ENCODE results near the gene ST6GALNAC3.

GRCh38 chr1:76038287-76039004, 36.1 kb upstream of the ST6GALNAC3 start:
- TF ChIP-seq EP300 (IDR thresholded peaks at IDR 0.05; ENCODE audit: low read depth): no peak
- TF ChIP-seq, protein P1, sequence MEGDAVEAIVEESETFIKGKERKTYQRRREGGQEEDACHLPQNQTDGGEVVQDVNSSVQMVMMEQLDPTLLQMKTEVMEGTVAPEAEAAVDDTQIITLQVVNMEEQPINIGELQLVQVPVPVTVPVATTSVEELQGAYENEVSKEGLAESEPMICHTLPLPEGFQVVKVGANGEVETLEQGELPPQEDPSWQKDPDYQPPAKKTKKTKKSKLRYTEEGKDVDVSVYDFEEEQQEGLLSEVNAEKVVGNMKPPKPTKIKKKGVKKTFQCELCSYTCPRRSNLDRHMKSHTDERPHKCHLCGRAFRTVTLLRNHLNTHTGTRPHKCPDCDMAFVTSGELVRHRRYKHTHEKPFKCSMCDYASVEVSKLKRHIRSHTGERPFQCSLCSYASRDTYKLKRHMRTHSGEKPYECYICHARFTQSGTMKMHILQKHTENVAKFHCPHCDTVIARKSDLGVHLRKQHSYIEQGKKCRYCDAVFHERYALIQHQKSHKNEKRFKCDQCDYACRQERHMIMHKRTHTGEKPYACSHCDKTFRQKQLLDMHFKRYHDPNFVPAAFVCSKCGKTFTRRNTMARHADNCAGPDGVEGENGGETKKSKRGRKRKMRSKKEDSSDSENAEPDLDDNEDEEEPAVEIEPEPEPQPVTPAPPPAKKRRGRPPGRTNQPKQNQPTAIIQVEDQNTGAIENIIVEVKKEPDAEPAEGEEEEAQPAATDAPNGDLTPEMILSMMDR (IDR thresholded peaks at IDR 0.05): no peak
- no peak for TF ChIP-seq POLR2AphosphoS5 (IDR thresholded peaks at IDR 0.05)
